A673 (cell line): Measurements from ENCODE around the gene RNF144B. TPM values are rescaled to one million over a fixed set of nuclear protein-coding genes. Genes with fewer than 3 reads are reported as not detected.

Experiments used
- BruUV-seq: library from RNA; stranded (reverse); fragments of 400-500 nt; replicated peaks from 2 replicates; lab custom pipeline; 2021; lab: Mats Ljungman, UMichigan
- CTCF ChIA-PET: fragments of 300-600 bp; sonication (Branson Sonifier 250); formaldehyde crosslinking; loops from one replicate; lab custom pipeline; 2022; ENCODE audit warnings: antibody characterized with exemption; lab: Charles Lee
- POLR2A ChIA-PET: fragments of 300-600 bp; sonication (Branson Sonifier 250); formaldehyde crosslinking; loops from one replicate; lab custom pipeline; 2022; ENCODE audit warnings: antibody characterized with exemption; ENCODE audit not compliant: low non-redundant PET; lab: Charles Lee
- DNase-seq: peaks from one replicate; pipeline ENCODE4 v3.0.0-alpha.2; 2015; ENCODE audit warnings: low spot score
- H3K27ac ChIP-seq: fragments of 200-600 bp; sonication (generic); 2 replicates; pipeline ENCODE4 v1.5.1; 2016; ENCODE audit warnings: mixed run types, low read depth, mild to moderate bottlenecking, mixed read lengths, antibody characterized with exemption, low read length; ENCODE audit not compliant: poor library complexity, severe bottlenecking
- H3K27me3 ChIP-seq: fragments of 200-600 bp; sonication (generic); replicated peaks from 2 replicates; pipeline ENCODE4 v1.6.1; 2017; ENCODE audit warnings: mixed run types, low read depth, mild to moderate bottlenecking, mixed read lengths, antibody characterized with exemption, low read length; ENCODE audit not compliant: insufficient read depth, poor library complexity
- H3K36me3 ChIP-seq: fragments of 200-600 bp; sonication (generic); 2 replicates; pipeline ENCODE4 v1.6.1; 2016; ENCODE audit warnings: mixed run types, mild to moderate bottlenecking, mixed read lengths, antibody characterized with exemption, low read length; ENCODE audit not compliant: insufficient read depth, poor library complexity, severe bottlenecking
- H3K4me1 ChIP-seq: fragments of 200-600 bp; sonication (generic); 2 replicates; pipeline ENCODE4 v1.6.1; 2017; ENCODE audit warnings: mixed run types, mild to moderate bottlenecking, mixed read lengths, antibody characterized with exemption, low read length; ENCODE audit not compliant: insufficient read depth, poor library complexity, severe bottlenecking
- H3K4me3 ChIP-seq: fragments of 200-600 bp; sonication (generic); 2 replicates; pipeline ENCODE4 v1.5.1; 2016; ENCODE audit warnings: low read depth, mixed run types, mild to moderate bottlenecking, mixed read lengths, low read length; ENCODE audit not compliant: poor library complexity, severe bottlenecking
- H3K9me3 ChIP-seq: fragments of 200-600 bp; sonication (generic); 2 replicates; pipeline ENCODE4 v1.6.1; 2016; ENCODE audit warnings: mixed run types, low read depth, mild to moderate bottlenecking, mixed read lengths, antibody characterized with exemption, low read length; ENCODE audit not compliant: poor library complexity, severe bottlenecking
- CTCF ChIP-seq: fragments of 300-800, 200-600 bp; sonication (generic); conservative IDR thresholded peaks from 2 replicates; pipeline ENCODE4 v1.5.1; 2017; ENCODE audit warnings: low read depth, mild to moderate bottlenecking, antibody characterized with exemption, low read length, moderate library complexity, mixed read lengths
- EZH2 ChIP-seq: fragments of 200-600 bp; sonication (generic); IDR thresholded peaks from 2 replicates; pipeline ENCODE4 v1.6.1; 2017; ENCODE audit warnings: borderline replicate concordance, low read depth, mild to moderate bottlenecking, mixed read lengths, antibody characterized with exemption, low read length; ENCODE audit not compliant: poor library complexity, severe bottlenecking
- intact Hi-C: fragments of 100-400 bp; cut with micrococcal nuclease; formaldehyde crosslinking; loops from one replicate; pipeline ENCODE4 v1.10.0; 2022; ENCODE audit not compliant: unreplicated experiment
- total RNA-seq: library from RNA; stranded (reverse); gene quantifications from 2 replicates; pipeline ENCODE4 v1.2.3, GENCODE V29; 2021

Gene RNF144B
- total RNA-seq, 1 experiment from 2014 or later, result 0.82 TPM

- intact Hi-C loops, result loop anchor here (10.0 kb wide), 2 partner anchors 355 to 925 kb away; partner anchors contain the start of genes KDM1B and TPMT
- H3K27me3 ChIP-seq, result no peaks in the 10 kb centered on the region
- H3K36me3 ChIP-seq, result no peaks in the 10 kb centered on the region
- no peak overlapping the region for H3K4me3 ChIP-seq
- no peak overlapping the region for H3K27ac ChIP-seq
- ChIA-PET CTCF (no interaction called here), POLR2A (no interaction called here)
- no peak for TF ChIP-seq EZH2
- TF ChIP-seq CTCF, result no peak
- H3K4me1 ChIP-seq, result peaks cover 23% of the 10 kb centered on the region
- BruUV-seq, result no TSS peak
- no peak for DNase-seq
- no peaks in the 10 kb centered on the region for H3K9me3 ChIP-seq
These were observed 122.9 kb downstream of the RNF144B start for GRCh38 chr6:18509871-18510643.

GRCh38 chr6:18510644-18511033, 123.5 kb downstream of the RNF144B start:
- POLR2A ChIA-PET, result no interaction called here
- no peak for DNase-seq
- Histone ChIP-seq H3K9me3 (no peaks in the 10 kb centered on the region), H3K27me3 (no peaks in the 10 kb centered on the region), H3K27ac (no peak overlapping the region), H3K36me3 (no peaks in the 10 kb centered on the region), H3K4me1 (peaks cover 29% of the 10 kb centered on the region), H3K4me3 (no peak overlapping the region)
- TF ChIP-seq EZH2 (no peak), CTCF (no peak)
- intact Hi-C loops, result no loop called here
- BruUV-seq, result no TSS peak
- CTCF ChIA-PET, result no interaction called here

- Histone ChIP-seq H3K9me3 (no peaks in the 10 kb centered on the region), H3K36me3 (no peaks in the 10 kb centered on the region), H3K27ac (no peak overlapping the region), H3K4me1 (peaks cover 29% of the 10 kb centered on the region), H3K4me3 (no peak overlapping the region), H3K27me3 (no peaks in the 10 kb centered on the region)
- TF ChIP-seq CTCF (no peak), EZH2 (no peak)
- no TSS peak for BruUV-seq
- intact Hi-C loops, result no loop called here
- POLR2A ChIA-PET, result no interaction called here
- DNase-seq, result no peak
- CTCF ChIA-PET, result no interaction called here
These were observed 124.1 kb downstream of the RNF144B start for GRCh38 chr6:18511211-18511610.
